Common myeloid progenitor, CD34-positive (primary cell): ENCODE measurements around the gene CCDC167.
"Not testable (repeated sequence)": the region's sequence is repeated elsewhere in the genome, so short reads cannot be mapped to it uniquely, and the experiment has no call there.

Source experiments
- CTCF ChIA-PET: fragments of 350-600 bp; sonication (Branson Sonifier 250); formaldehyde crosslinking; loops from one replicate; lab custom pipeline; 2021; ENCODE audit warnings: antibody characterized with exemption; lab: Charles Lee
- POLR2A ChIA-PET: fragments of 350-600 bp; sonication (Branson Sonifier 250); formaldehyde crosslinking; loops from one replicate; lab custom pipeline; 2021; ENCODE audit warnings: antibody characterized with exemption; lab: Charles Lee
- DNase-seq, 3 donors: peaks; one replicate each; pipeline versions ENCODE4 v3.0.0 to v3.0.0-alpha.2; 2013
- H3K27ac ChIP-seq, 2 experiments: 1 replicate in 1 of 2; 2 replicates in 1 of 2; pipeline ENCODE4 v1.7.0; 2013; ENCODE audit warnings: inconsistent platforms in 2 of 2, low read length in 2 of 2, mild to moderate bottlenecking in 2 of 2, low read depth in 1 of 2, moderate library complexity in 1 of 2; ENCODE audit not compliant: severe bottlenecking in 2 of 2, insufficient read depth in 1 of 2, poor library complexity in 1 of 2
- H3K27me3 ChIP-seq, 5 experiments: replicated peaks in 2 of 5; 1 replicate in 3 of 5; 2 replicates in 2 of 5; pipeline versions ENCODE4 v1.6.1 to v1.7.0; 2013; ENCODE audit warnings: low read length in 4 of 5, mild to moderate bottlenecking in 2 of 5, moderate library complexity in 2 of 5, inconsistent platforms in 1 of 5; ENCODE audit not compliant: insufficient read depth in 5 of 5, control insufficient read depth in 4 of 5
- H3K36me3 ChIP-seq, 4 experiments: 1 replicate in 2 of 4; 2 replicates in 2 of 4; pipeline versions ENCODE4 v1.6.1 to v1.7.0; 2013; ENCODE audit warnings: low read length in 3 of 4, control low read depth in 1 of 4, mild to moderate bottlenecking in 1 of 4; ENCODE audit not compliant: control insufficient read depth in 4 of 4, insufficient read depth in 4 of 4
- H3K4me1 ChIP-seq, 4 experiments: 1 replicate in 3 of 4; 2 replicates in 1 of 4; pipeline versions ENCODE4 v1.6.1 to v1.7.1; 2013; ENCODE audit warnings: low read length in 3 of 4, mild to moderate bottlenecking in 3 of 4, control low read depth in 1 of 4, inconsistent platforms in 1 of 4, moderate library complexity in 1 of 4; ENCODE audit not compliant: control insufficient read depth in 4 of 4, insufficient read depth in 4 of 4; ENCODE audit errors: control extremely low read depth in 1 of 4
- H3K4me3 ChIP-seq, 7 experiments: 1 replicate in 4 of 7; 2 replicates in 3 of 7; pipeline versions ENCODE4 v1.5.1 to v1.7.0; 2013; ENCODE audit warnings: mild to moderate bottlenecking in 7 of 7, low read length in 6 of 7, moderate library complexity in 6 of 7, inconsistent platforms in 2 of 7, low read depth in 2 of 7, control low read depth in 1 of 7; ENCODE audit not compliant: insufficient read depth in 4 of 7, control insufficient read depth in 1 of 7; ENCODE audit errors: extremely low read depth in 1 of 7
- H3K9me3 ChIP-seq, 5 experiments: 1 replicate in 4 of 5; 2 replicates in 1 of 5; pipeline versions ENCODE4 v1.6.1 to v1.7.1; 2013; ENCODE audit warnings: low read length in 4 of 5, mild to moderate bottlenecking in 2 of 5, inconsistent platforms in 1 of 5, low read depth in 1 of 5, moderate library complexity in 1 of 5; ENCODE audit not compliant: control insufficient read depth in 4 of 5, insufficient read depth in 2 of 5; ENCODE audit errors: control extremely low read depth in 1 of 5
- WGBS: methylation state at CpG from one replicate; pipeline ENCODE4 v1.1.5; 2013; ENCODE audit not compliant: insufficient coverage; 5-methylcytosine and 5-hydroxymethylcytosine counted together

Gene CCDC167

GRCh38 chr6:37501632-37502491 lies 2.2 kb upstream of the CCDC167 start:
- DNase-seq, result peak in 2 of 3 donors; percentile 67 to 81
- ChIA-PET POLR2A (no interaction called here), CTCF (interaction anchor here (1.1 to 2.4 kb wide), 5 partner anchors 9 to 66 kb away, joined by 3 to 8 read pairs (median 5); no protein-coding TSS in a partner anchor)
- Histone ChIP-seq H3K4me3 (no peak overlapping the region), H3K27ac (peak overlapping the region; percentile 5 to 78), H3K27me3 (no peaks in the 10 kb centered on the region), H3K9me3 (no peaks in the 10 kb centered on the region), H3K4me1 (peaks cover 25 to 55% (median 43%) of the 10 kb centered on the region in 4 experiments), H3K36me3 (no peaks in the 10 kb centered on the region)
- WGBS, result 32% methylated on average over 6 of the region's 10 CpGs

DNA sequence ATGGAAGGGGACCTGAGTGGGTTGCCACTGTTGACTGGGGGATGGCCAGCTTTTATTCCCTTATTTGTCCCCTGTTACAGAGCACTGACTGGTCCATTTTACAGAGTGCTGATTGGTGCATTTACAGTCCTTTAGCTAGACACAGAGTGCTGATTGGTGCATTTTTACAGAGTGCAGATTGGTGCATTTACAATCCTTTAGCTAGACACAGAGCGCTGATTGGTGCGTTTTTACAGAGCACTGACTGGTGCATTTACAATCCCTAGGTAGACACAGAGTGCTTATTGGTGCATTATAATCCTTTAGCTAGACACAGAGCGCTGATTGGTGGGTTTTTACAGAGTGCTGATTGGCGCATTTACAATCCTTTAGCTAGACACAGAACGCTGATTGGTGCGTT lies 1.2 kb upstream of the CCDC167 start:
- POLR2A ChIA-PET, H3K36me3 ChIP-seq, H3K27me3 ChIP-seq, DNase-seq, H3K9me3 ChIP-seq, H3K4me3 ChIP-seq, H3K27ac ChIP-seq: not testable (repeated sequence)
- CTCF ChIA-PET, result interaction anchor here (0.9 to 2.4 kb wide), 5 partner anchors 24 to 67 kb away, joined by 3 to 8 read pairs (median 3); no protein-coding TSS in a partner anchor
- 97% methylated on average over 5 of the region's 6 CpGs for WGBS
- H3K4me1 ChIP-seq, result peaks cover 25 to 55% (median 43%) of the 10 kb centered on the region in 4 experiments

- Histone ChIP-seq H3K4me1 (peaks cover 25 to 55% (median 43%) of the 10 kb centered on the region in 4 experiments), H3K27me3 (no peaks in the 10 kb centered on the region), H3K36me3 (peaks cover 0 to 2% (median 0%) of the 10 kb centered on the region in 4 experiments), H3K4me3 (peak overlapping the region in 6 of 7 experiments; percentile 42 to 90 (median 73)), H3K9me3 (no peaks in the 10 kb centered on the region), H3K27ac (no peak overlapping the region)
- ChIA-PET POLR2A (no interaction called here), CTCF (interaction anchor here (0.9 kb wide), 1 partner anchor 25 kb away, joined by 3 read pairs; no protein-coding TSS in a partner anchor)
- DNase-seq, result no peak
- WGBS, result 100% methylated on average over 2 of the region's 4 CpGs
These were observed 558 bp upstream of the CCDC167 start for GRCh38 chr6:37500294-37500608.

DNA sequence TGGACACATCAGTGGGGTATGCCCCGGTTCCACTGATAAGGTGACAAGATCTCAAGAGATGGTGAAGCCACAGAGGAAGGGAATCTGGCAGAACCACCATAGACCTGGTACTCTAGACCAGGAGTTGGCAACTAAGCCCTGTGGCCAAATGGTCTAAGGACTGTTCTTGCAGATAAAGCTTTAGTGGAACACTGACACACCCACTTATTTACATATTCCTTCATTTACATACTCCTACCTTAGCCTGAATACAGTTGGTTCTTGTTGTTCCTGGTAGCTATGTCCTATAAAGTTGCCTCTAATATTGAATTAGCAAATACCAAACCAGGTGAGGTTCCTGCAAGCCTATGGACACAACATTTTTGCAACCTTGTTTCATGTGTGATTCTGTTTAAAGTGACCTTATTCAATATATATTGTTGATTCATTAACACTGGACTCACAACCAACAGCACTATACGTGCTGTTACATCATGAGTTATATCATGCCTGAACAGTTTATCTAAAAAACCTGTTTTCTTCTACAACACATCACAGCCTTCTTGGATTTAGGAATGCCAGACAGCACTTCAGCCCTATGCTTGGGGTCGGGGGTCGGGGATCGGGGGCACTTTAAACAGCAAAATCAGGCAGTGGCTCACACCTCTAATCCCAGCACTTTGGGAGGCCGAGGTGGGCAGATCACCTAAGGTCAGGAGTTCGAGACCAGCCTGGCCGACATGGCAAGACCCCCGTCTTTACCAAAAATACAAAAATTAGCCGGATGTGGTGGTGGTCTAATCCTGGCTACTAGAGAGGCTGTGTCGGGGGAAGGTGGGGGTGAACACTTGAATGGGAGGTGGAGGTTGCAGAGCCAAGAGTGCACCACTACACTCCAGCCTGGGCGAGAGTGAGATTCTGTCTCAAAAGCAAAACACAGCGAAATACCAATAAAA lies 2.5 kb downstream of the CCDC167 start:
- CTCF ChIA-PET, result interaction anchor here (1.0 kb wide), 1 partner anchor 61 kb away, joined by 3 read pairs; no protein-coding TSS in a partner anchor
- H3K27ac ChIP-seq, result no peak overlapping the region
- 100% methylated on average over 11 of the region's 13 CpGs for WGBS
- peaks cover 13 to 28% (median 18%) of the 10 kb centered on the region in 4 experiments for H3K4me1 ChIP-seq
- H3K9me3 ChIP-seq, result no peaks in the 10 kb centered on the region
- H3K36me3 ChIP-seq, result peaks cover 0 to 2% (median 0%) of the 10 kb centered on the region in 4 experiments
- DNase-seq, result peak in 1 of 3 donors; percentile 23
- H3K4me3 ChIP-seq, result no peak overlapping the region
- peaks cover 0 to 3% (median 0%) of the 10 kb centered on the region in 5 experiments for H3K27me3 ChIP-seq
- POLR2A ChIA-PET, result interaction anchor here (0.9 kb wide), 1 partner anchor 15 kb away, joined by 3 read pairs; no protein-coding TSS in a partner anchor

DNA sequence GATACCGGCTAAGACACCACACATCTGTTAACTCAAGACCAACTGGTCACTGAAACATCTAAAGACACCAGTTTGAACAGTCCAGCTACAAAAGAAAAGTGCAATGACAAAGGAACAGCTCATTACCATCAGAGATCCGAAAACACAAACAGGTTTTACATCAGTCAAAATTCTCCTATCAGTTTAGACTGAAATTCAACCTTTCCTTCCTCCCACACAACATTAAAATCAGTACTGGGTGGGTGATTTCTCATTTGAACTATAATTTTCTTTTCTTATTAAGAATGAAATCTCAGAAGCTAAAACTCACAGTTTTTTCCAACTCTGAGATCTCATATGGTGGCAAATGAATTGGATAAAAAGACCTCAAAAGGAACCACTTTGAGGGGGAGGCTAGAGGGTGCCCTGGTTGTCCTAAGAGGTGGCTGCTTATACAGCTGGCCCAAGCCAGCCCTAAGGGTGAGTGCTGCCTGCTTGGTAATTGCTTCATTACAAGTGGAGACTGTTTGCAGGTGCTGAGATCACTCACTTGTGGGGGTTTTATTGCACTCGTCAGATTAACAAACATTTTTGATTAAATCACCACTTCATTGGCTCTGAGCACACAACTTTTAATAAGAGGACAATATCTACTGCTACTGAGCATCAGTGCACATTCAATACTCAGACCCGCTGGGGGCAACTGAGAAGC lies 4.3 kb downstream of the CCDC167 start:
- DNase-seq, result no peak
- WGBS, result 100% methylated on average over 3 of the region's 4 CpGs
- no peak overlapping the region for H3K4me3 ChIP-seq
- peaks cover 0 to 2% (median 0%) of the 10 kb centered on the region in 4 experiments for H3K36me3 ChIP-seq
- ChIA-PET CTCF (interaction anchor here (0.6 to 1.3 kb wide), 5 partner anchors 10 to 195 kb away, joined by 3 to 5 read pairs (median 3); no protein-coding TSS in a partner anchor), POLR2A (no interaction called here)
- H3K27ac ChIP-seq, result no peak overlapping the region
- peaks cover 0 to 3% (median 0%) of the 10 kb centered on the region in 5 experiments for H3K27me3 ChIP-seq
- H3K9me3 ChIP-seq, result no peaks in the 10 kb centered on the region
- peaks cover 5 to 15% (median 9%) of the 10 kb centered on the region in 4 experiments for H3K4me1 ChIP-seq

DNA sequence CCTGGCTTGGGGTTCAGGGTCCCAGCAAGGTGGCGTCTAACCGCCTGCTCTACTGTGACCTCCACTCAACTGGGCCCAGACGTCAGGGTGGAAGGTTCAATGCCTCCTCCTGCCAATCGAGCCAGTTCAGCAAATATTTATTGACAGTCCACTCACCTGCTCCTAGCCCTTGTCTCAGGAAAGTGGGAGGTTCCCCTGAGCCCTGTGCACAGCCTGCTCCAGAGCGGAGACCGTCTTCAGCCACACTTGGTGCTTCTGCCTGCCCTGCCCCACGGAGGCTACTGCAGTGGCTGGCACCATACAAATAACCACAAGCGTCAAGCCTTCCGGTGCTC lies 6.1 kb downstream of the CCDC167 start:
- WGBS, result 92% methylated on average over 7 of the region's 9 CpGs
- POLR2A ChIA-PET, result no interaction called here
- CTCF ChIA-PET, result interaction anchor here (7.0 kb wide), 1 partner anchor 73 kb away, joined by 45 read pairs; no protein-coding TSS in a partner anchor

More for the DNA sequence above, 6.1 kb downstream of the CCDC167 start:
- Histone ChIP-seq H3K36me3 (peaks cover 0 to 2% (median under 1%) of the 10 kb centered on the region in 4 experiments), H3K4me3 (no peak overlapping the region), H3K27ac (no peak overlapping the region), H3K4me1 (peaks cover 0 to 8% (median 2%) of the 10 kb centered on the region in 4 experiments), H3K9me3 (no peaks in the 10 kb centered on the region), H3K27me3 (peaks cover 0 to 3% (median 0%) of the 10 kb centered on the region in 5 experiments)
- no peak for DNase-seq
